GM18508 (cell line): Measurements from ENCODE around the gene GALE.
"Not testable (repeated sequence)": the region's sequence is repeated elsewhere in the genome, so short reads cannot be mapped to it uniquely, and the experiment has no call there.

Experiments
- ATAC-seq: cut with Tn5 transposase; IDR thresholded peaks from one replicate; pipeline ENCODE4 v1.9.1; 2021; ENCODE audit warnings: moderate number of reproducible peaks; ENCODE audit not compliant: insufficient read depth, unreplicated experiment

Gene GALE

DNA sequence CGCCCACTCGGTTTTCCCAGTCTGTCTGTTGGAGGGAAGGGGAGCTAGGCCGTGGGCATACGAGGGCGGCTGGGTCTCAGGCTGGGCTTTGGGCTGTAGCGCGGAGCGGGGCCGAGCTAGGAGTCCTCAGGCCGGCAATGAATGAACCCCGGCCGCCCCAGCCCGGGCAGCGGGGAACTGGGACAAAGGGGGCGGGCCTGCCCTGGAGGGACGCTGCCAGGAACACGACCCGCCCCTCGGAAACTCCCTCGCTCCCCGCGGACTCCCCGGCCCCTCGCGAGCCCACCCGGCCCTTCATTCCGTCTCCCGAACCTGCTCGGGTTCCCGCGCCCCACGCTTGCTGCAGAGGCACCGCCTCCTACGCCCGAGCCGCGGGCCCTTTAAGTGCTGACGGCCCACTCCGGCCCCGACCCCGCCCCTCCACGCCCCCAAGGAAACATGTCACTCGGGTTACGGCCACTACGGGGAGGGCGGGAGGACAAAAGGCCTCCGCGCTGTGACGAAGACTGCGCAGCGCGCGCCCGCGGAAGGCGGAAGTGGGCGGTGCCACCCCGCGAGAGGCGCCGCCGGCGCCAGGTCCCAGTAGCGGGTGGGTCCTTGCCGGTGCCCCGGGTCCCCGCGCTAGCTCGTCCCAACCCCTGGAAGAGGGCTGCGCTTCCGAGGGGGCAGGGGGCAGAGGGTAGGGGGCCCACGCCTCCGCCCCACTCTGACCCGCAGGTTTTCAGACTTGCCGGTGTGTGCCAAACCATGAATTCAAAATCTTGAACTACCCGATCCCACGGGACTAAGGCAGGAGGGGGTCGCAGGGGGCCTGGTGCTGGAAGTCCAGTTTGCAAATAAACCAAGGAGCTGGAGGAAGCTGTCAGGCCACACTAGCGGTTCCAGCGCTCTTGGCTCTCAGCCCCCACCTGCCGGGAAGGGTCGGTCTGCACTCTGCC is at the start of gene GALE:
Gene GALE (minus strand): TSS at position 355 of the 938 bp plus-strand sequence. CDS start 1,747 bp downstream, outside the sequence.
- ATAC-seq, result no peak

DNA sequence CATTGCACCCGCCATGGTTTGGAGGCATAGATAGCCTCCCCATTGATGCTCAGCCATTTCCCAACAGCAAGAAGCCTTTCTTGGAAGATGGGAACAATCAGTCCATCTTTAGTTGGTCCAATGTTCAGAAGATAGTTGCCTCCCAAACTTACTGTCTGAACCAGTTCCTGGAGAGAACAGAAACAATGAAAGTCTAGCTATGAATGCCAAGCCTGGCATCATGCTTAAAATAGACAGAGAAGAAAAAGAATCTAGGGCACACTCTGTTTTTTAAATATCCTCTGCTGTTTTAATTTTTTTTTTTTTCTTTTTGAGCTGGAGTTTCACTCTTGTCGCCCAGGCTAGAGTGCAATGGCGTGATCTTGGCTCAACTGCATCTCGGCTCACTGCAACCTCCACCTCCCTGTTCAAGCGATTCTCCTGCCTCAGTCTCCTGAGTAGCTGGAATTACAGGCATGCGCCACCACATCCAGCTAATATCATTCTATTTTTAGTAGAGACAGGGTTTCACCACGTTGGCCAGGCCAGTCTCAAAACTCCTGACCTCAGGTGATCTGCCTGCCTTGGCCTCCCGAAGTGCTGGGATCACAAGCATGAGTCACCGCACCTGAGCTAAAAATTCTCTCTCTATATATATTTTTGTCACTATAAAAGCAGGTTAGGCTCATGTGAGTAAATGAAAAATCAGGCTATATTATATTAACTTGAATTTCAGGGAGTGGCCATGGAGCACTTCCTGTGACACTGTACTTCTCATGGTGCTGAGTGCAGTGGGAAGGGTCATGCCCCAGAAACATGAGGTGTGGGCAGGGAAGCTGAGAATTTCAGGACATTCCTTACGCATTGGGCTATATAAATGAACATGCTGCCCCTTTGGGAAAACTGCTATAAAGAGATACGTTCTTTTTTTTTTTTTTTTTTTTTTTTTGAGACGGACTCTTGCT is 48.4 kb upstream of the GALE start:
- ATAC-seq, result no peak

DNA sequence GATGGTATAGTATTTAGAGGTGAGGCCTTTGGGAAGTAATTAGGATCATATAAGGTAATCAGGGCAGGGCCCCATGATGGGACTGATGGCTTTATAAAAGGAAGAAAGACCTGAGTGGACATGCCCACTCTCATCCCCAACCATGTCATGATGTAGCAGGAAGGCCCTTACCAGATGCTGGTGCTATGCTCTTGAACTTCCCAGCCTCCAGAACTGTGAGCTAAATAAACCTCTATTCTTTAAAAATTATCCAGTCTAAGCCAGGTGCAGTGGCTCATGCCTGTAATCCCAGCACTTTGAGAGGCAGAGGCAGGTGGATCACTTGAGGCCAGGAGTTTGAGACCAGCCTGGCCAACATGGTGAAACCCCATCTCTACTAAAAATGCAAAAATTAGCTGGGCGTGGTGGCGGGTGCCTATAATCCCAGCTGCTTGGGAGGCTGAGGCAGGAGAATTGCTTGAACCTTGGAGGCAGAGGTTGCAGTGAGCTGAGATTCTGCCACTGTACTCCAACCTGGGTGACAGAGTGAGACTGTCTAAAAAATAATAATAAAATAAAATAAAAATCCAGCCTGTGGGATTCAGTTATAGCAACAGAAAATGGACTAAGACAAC is 47.0 kb upstream of the GALE start:
- not testable (repeated sequence) for ATAC-seq

DNA sequence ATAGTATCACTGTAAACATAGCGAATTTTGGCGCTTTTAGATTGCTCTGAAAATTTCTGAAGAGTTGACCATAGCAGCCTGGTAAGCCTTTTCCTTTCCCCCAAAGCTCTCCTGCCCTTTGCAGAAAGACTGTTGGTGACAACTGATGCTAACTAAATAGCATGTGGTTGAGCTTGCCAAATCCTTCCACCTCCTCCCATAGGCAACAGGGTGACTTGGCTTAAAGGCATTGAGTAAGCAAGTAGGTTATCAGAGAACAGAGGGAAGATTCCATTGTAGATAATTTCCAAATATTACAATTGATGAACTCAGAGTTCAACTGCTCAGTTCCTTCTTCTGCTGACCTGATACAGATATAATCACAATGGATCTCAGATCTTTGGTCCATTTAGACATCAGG is 44.6 kb upstream of the GALE start:
- ATAC-seq, result no peak

DNA sequence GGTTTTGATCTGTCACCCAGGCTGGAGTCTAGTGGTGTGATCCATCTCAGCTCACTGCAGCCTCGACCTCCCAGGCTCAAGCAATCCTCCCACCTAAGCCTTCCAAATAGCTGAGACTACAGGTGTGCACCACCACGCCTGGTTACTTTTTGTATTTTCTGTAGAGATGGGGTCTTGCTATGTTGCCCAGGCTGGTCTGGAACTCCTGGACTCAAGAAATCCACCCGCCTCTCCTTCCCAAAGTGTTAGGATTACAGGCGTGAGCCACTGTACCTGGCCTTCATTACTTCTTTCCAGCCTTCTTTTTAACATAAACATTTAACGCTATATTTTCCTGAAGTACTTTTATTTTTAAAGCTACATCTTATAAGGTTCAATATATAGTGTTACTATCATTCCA is 43.1 kb upstream of the GALE start:
- no peak for ATAC-seq

DNA sequence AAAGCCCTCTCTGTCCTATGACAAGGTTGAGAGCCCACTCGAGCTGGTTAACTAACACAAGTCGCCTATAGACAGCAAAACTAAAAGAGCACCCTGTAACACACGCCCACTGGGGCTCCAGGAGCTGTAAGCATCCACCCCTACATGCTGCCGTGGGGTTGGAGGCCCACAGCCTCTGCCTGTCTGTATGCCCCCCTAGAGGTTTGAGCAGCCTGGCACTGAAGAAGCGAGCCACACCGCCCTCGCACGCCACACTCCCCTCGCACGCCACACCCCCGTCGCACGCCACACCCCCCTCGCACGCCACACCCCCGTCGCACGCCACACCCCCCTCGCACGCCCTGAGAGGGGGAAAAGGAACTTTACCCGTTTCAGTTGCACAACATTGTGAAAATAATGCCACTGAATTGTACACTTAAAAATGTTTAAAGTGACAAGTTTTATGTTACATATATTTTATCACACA is 37.9 kb upstream of the GALE start:
- no peak for ATAC-seq

DNA sequence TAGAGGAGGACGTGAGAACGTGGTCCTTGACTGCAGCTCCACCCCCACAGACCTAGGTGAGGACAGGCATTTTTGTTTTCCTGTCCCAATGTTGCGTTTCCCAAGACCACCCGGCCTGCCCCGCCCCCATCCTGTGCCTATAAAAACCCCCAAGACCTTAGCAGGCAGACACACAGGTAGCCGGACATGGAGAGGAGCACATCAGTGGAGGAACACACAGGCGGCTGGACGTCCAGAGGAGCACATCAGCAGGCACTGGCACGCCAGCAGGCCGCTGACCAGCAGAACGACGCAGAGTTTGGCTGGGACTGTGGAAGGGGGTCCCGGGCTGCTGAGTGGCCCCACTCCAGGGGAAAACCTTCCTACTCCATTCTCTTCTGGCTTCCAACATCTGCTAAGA is 37.4 kb upstream of the GALE start:
- no peak for ATAC-seq

DNA sequence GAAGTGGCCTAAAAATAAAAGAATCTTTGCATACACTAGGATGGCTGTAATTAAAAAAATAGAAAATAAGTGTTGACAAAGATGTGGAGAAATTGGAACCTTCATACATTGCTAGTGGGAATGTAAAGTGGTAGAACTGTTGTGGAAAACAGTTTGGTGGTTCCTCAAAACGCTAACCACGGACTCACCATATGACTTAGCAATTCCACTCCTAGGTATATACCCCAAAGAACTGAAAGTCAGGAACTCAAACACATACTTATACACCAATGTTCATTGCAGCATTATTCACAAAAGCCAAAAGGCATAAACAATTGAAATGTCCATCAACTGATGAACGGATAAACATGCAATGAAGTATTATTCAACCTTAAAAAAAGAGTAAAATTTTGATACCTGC is 35.5 kb upstream of the GALE start:
- no peak for ATAC-seq

DNA sequence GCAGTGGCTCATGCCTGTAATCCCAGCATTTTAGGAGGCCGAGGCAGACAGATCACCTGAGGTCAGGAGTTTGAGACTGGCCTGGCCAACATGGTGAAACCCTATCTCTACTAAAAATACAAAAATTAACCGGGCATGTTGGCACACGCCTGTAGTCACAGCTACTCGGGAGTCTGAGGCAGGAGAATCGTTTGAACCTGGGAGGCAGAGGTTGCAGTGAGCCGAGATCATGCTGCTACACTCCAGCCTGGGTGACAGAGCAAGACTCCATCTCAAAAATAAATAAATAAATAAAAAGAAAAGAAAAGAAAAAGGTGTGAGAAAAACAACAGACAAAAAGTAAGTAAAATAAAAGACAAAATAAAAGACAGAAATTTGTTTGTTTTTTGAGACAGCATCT is 33.6 kb upstream of the GALE start:
- ATAC-seq, result not testable (repeated sequence)

DNA sequence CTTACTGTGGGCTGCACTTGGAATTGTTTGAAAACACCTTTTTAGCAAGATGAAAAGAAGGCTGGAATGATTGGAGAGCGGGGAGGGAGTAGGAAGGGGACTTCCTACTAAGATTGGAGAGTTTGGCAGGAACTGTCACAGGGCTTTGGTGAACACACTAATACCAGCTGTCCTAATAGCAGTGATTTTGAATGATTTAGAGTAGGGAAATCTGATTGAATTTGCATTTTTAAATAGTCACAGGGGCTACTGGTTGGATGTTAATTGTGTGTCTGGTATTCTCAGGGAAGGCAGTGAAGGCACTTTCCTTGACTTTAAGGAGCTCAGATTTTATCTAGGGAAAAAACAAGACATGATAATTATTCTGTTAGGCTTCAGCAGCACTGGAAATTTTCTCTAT is 27.2 kb upstream of the GALE start:
- ATAC-seq, result no peak

DNA sequence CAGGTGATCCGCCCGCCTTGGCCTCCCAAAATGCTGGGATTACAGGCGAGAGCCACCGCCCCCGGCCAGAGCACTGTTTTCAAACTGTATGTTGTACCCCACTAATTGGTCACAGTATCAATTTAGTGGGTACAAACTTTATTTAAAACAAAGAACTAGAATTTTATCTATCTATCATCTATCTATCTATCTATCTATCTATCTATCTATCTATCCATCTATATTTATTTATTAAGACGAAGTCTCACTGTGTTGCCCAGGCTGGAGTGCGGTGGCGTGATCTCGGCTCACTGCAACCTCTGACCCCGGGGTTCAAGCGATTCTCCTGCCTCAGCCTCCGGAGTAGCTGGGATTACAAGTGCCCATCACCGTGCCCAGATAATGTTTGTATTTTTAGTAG is 26.0 kb upstream of the GALE start:
- not testable (repeated sequence) for ATAC-seq

DNA sequence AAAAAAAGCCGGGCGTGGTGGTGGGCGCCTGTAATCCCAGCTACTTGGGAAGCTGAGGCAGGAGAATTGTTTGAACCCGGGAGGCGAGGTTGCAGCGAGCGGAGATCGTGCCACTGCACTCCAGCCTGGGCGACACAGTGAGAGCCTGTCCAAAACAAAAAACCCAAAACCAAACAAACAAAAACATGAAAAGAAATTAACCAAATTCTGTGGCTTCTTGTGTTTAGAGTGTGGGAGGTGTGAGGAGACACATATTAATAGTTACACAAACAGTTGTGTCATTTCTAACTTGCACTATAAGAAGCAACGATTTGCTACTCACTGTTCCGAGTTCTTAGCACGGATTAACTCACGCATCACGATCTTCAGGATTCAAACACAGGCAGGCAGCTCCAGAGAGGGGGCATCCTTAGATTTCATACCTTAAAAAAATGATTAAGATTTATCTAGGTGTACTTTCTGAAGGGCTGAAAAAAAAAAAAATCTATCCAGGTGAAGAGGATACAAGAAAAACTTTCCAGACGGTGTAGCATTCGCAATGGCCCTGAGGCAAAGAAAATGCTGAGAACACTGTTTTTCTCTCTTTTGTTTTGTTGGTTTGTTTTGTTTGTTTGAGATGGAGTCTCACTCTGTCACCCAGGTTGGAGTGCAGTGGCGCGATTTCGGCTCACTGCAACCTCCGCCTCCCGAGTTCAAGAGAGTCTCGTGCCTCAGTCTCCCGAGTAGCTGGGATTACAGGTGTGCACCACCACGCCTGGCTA is 25.4 kb upstream of the GALE start:
- no peak for ATAC-seq

DNA sequence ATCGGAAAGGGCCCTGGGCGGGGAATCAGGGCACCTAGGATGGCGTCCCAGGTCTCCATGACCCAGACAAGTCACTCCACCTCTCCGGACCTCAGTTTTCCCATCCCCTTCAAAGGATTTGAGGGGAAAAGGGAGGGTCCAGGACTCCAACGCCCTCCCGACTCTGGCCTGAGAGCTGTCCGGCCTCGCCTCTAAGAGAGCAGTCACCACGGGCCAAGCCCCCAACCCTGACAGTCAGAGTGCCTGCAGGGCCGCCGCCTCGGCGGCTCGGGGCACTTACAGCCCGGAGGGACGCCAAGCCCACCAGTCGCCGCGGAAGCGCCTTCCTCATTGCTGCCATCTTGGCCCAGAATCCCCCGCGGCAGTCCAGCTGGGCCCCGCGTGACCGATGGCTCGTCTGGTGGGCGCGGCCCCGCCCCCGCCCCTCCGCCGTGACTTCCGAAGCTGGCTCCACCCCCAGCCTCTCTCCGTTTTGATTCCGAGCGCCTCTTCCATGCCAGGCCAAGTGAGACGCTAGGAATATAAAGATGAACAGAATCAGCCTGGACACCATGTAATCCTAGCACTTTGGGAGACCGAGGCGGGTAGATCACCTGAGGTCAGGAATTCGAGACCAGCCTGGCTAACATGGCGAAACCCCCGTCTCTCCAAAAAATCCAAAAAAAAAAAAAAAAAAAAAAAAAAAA is 24.7 kb upstream of the GALE start, which contains the start of gene HMGCL:
Gene HMGCL (minus strand): TSS at position 354 of the 686 bp plus-strand sequence. CDS start 14 bp downstream, at position 340.
- ATAC-seq, result peak; percentile 59

DNA sequence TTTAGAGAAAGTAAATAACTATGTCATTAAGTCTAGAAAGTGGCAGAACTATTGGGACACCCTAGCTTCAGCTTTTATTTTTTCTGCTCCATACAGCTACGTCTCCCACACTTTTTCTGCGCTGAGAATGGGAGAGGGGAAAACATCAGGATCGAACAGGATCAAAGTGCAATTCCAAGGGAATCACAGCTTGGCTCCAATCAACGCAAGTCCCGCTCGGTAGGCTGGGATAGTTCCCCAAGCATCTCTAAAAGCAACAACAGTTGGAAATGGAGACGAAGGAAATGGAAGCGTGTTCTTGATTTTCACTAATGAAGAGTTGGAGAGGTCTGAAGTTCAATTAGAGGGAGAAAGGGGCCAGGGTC is 24.1 kb upstream of the GALE start:
- no peak for ATAC-seq

DNA sequence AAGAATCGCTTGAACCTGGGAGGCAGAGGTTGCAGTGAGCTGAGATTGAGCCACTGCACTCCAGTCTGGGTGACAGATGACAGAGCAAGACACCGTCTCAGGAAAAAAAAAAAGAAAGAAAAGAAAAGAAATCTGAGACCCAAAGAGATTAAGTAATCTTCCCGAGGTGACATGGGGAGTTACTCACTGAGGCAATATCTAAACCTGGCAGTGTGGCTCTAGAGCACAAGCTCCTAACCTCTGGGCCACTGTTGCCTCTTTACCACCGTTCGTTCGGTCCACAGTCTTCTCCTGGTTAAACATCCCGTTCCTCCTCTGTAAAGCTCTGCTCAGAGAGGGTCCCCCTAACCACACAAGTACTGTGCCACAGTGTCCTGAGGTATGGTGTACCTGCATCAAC is 23.2 kb upstream of the GALE start:
- ATAC-seq, result no peak

DNA sequence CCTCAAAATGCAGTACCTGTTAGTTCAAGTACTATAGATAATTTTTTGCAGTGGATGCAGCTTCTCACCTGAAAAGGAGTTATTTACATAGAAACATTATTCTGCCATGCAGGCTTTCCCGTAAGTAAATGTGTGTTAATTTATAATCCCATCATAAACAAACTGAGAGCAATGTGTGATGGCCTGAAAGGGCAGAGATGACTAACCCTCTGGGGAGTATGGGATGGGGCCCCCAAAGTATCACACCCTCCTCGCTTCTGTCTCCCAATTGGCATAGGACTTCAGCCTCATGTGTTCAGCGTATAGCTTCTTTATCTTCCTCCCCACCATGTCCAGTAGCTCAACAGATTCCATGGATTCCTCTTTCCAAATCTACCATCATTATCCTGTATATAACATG is 17.1 kb upstream of the GALE start:
- no peak for ATAC-seq

DNA sequence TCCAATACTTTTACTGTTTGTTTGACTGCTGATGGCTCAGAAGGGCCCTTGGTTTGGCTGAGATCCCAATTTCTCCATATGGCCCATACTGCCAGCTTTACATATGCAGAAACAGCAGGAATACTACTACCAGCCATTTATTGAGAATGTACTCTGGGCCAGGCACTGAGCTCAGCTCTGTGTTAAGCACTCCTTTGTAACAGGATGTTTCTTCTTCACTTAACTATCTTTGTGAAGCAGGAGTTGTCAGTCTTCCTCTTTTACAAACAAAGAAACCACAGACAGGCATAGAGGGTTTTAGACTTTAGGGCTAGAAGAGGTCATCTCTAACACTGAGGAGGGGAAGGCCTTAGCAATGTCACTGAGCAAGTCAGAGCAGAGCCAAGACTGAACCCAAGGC is 16.4 kb upstream of the GALE start:
- ATAC-seq, result no peak

DNA sequence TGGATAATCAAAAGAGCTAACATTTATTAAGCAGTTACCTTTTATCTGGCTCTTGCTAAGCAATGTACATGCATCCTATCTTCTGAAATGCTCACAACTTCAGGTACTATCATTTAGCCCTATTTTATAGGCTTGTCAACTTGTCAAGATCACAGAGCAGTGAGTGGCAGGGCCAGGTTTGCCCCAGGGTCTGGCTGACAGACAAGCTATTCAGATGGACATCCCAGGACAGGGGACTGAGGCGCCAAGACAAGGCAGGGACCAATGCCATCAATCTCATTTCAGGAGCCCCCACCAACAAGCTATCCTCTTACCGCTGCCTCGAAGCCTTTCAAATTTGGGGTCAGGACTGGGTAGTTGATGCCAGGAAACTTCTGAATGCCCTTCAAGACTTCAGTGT is 15.8 kb upstream of the GALE start:
- ATAC-seq, result no peak

DNA sequence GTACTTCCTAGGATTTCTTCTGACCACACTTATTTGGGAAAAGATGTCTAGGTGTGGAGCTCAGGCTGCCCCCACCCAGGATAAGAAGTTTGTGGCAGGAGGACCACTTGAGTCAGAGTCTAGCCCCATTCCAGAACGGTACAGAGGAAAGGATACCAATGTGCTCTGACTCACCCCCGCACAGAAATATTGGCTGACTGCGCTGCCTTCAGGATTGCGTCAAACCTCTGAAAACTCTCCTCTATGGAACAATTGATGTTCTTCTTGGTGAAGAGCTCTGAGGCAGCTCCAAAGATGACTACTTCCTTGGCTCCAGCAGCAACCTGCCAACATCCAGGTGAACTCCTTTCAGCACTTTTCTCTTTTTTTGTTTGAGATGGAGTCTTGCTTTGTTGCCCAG is 13.5 kb upstream of the GALE start:
- ATAC-seq, result no peak
